HepG2 (cell line): Measurements from ENCODE around the gene MMP28. TPM values are rescaled to one million over a fixed set of nuclear protein-coding genes. Genes with fewer than 3 reads are reported as not detected.

ENCODE experiments used
- ATAC-seq: fragments of 200-7000 bp; cut with Tn5 transposase; 3 replicates; pipeline ENCODE4 v1.9.1; 2020; ENCODE audit warnings: mild to moderate bottlenecking, moderate library complexity
- BruUV-seq: library from RNA; stranded (reverse); fragments of 400-500 nt; replicated peaks from 2 replicates; lab custom pipeline; 2021; lab: Mats Ljungman, UMichigan
- CTCF ChIA-PET: fragments of 300-600 bp; formaldehyde crosslinking; extraction: SDS; loops from one replicate; lab custom pipeline; 2021; ENCODE audit warnings: low total read pairs, inconsistent platforms, low intra/inter-chr PET ratio; lab: Yijun Ruan, JAX
- POLR2A ChIA-PET: fragments of 350-600 bp; sonication (Branson Sonifier 250); formaldehyde crosslinking; loops from one replicate; lab custom pipeline; 2020; ENCODE audit warnings: antibody characterized with exemption, inconsistent platforms; lab: Yijun Ruan, JAX
- DNase-seq: peaks from one replicate; pipeline ENCODE4 v3.0.0-alpha.2; 2015; ENCODE audit warnings: low spot score
- FAIRE-seq: peaks from 3 replicates; lab custom pipeline; 2011; peaks lifted over from hg19 to GRCh38; lab: Jason Lieb, UNC
- H2AFZ ChIP-seq: one replicate; pipeline ENCODE4 v1.6.1; 2011; ENCODE audit warnings: low read length, inconsistent platforms
- H3K27ac ChIP-seq: fragments of 300-600 bp; 3 replicates; pipeline ENCODE4 v1.8.0; 2011; ENCODE audit warnings: mixed run types, mild to moderate bottlenecking, mixed read lengths, low read length, inconsistent platforms; ENCODE audit not compliant: insufficient read depth; ENCODE audit errors: extremely low read length
- H3K27me3 ChIP-seq, 2 experiments: fragments of 200-600 bp in 1 of 2; 2 replicates in 1 of 2; 3 replicates in 1 of 2; pipeline versions ENCODE4 v1.6.0 to v1.8.0; 2011; ENCODE audit warnings: low read length in 2 of 2, mild to moderate bottlenecking in 2 of 2, moderate library complexity in 2 of 2, inconsistent platforms in 1 of 2; ENCODE audit not compliant: insufficient read depth in 2 of 2, control insufficient read depth in 1 of 2
- H3K36me3 ChIP-seq, 2 experiments: fragments of 200-600 bp in 1 of 2; replicated peaks in 1 of 2; 2 replicates in 1 of 2; 3 replicates in 1 of 2; pipeline versions ENCODE4 v1.5.1 to v1.8.0; 2011; ENCODE audit warnings: low read length in 2 of 2, inconsistent platforms in 1 of 2; ENCODE audit not compliant: insufficient read depth in 2 of 2, control insufficient read depth in 1 of 2
- H3K4me1 ChIP-seq: 2 replicates; pipeline ENCODE4 v1.5.1; 2012; ENCODE audit warnings: low read length, inconsistent platforms; ENCODE audit not compliant: insufficient read depth
- H3K4me2 ChIP-seq: 2 replicates; pipeline ENCODE4 v1.6.0; 2011; ENCODE audit warnings: low read depth, low read length, inconsistent platforms
- H3K4me3 ChIP-seq, 3 experiments: fragments of 200-600 bp in 1 of 3; sonication (generic), shearing (Covaris generic) in 1 of 3; replicated peaks in 1 of 3; 2 replicates each; pipeline ENCODE4 v1.5.1; 2011 to 2016; ENCODE audit warnings: low read length in 3 of 3, inconsistent platforms in 2 of 3, low read depth in 2 of 3, mild to moderate bottlenecking in 2 of 3, control low read depth in 1 of 3, mixed read lengths in 1 of 3; ENCODE audit not compliant: insufficient read depth in 1 of 3
- H3K79me2 ChIP-seq: one replicate; pipeline ENCODE4 v1.6.1; 2011; ENCODE audit warnings: low read length, inconsistent platforms; ENCODE audit not compliant: insufficient read depth
- H3K9ac ChIP-seq: 2 replicates; pipeline ENCODE4 v1.6.0; 2011; ENCODE audit warnings: mild to moderate bottlenecking, low read depth, low read length, inconsistent platforms; ENCODE audit not compliant: insufficient read depth
- H3K9me3 ChIP-seq: 2 replicates; pipeline ENCODE4 v1.5.1; 2012; ENCODE audit warnings: mild to moderate bottlenecking, low read length
- H4K20me1 ChIP-seq: 2 replicates; pipeline ENCODE4 v1.6.0; 2011; ENCODE audit warnings: inconsistent platforms, mild to moderate bottlenecking, low read length, moderate library complexity; ENCODE audit not compliant: insufficient read depth
- ATF2 ChIP-seq: sonication (generic); formaldehyde crosslinking; IDR thresholded peaks from 2 replicates; pipeline ENCODE4 v1.4.0; 2020; ENCODE audit warnings: missing genetic modification reagents
- ATF5 ChIP-seq: sonication (generic); formaldehyde crosslinking; IDR thresholded peaks from 2 replicates; pipeline ENCODE4 v1.4.0; 2020; ENCODE audit warnings: mild to moderate bottlenecking, low read depth, missing genetic modification reagents
- GABPB1 ChIP-seq: IDR thresholded peaks from 2 replicates; pipeline ENCODE4 v1.6.1; 2016; ENCODE audit warnings: mild to moderate bottlenecking, missing genetic modification reagents, moderate library complexity, missing compliant biosample characterization
- HNRNPUL1 ChIP-seq: fragments of 200-400 bp; formaldehyde crosslinking; IDR thresholded peaks from 2 replicates; pipeline ENCODE4 v1.6.1; 2017; ENCODE audit warnings: low read depth, mild to moderate bottlenecking, low read length, moderate library complexity
- MBD4 ChIP-seq: IDR thresholded peaks from 2 replicates; pipeline ENCODE4 v1.6.1; 2012; ENCODE audit warnings: low read length, inconsistent platforms, borderline replicate concordance
- MTA3 ChIP-seq: sonication (generic); formaldehyde crosslinking; IDR thresholded peaks from 2 replicates; pipeline ENCODE4 v1.4.0; 2020; ENCODE audit warnings: missing genetic modification reagents
- SCMH1 ChIP-seq: sonication (generic); formaldehyde crosslinking; IDR thresholded peaks from 2 replicates; pipeline ENCODE4 v1.9.0; 2021; ENCODE audit warnings: missing genetic modification reagents, mild to moderate bottlenecking, borderline replicate concordance
- SSRP1 ChIP-seq: IDR thresholded peaks from 2 replicates; pipeline ENCODE4 v1.6.1; 2016; ENCODE audit warnings: control low read depth
- ZBTB7A ChIP-seq: sonication (generic); formaldehyde crosslinking; IDR thresholded peaks from 2 replicates; pipeline ENCODE4 v1.8.0; 2022; ENCODE audit warnings: mild to moderate bottlenecking, missing genetic modification reagents
- ZNF124 ChIP-seq: sonication (generic); formaldehyde crosslinking; IDR thresholded peaks from 2 replicates; pipeline ENCODE4 v1.4.0; 2020; ENCODE audit warnings: missing genetic modification reagents
- ZNF292 ChIP-seq: sonication (generic); formaldehyde crosslinking; IDR thresholded peaks from 2 replicates; pipeline ENCODE4 v1.8.1; 2022; ENCODE audit warnings: mild to moderate bottlenecking, low read depth, missing genetic modification reagents, borderline replicate concordance
- ZNF326 ChIP-seq: sonication (generic); formaldehyde crosslinking; IDR thresholded peaks from 2 replicates; pipeline ENCODE4 v1.4.0; 2020; ENCODE audit warnings: missing genetic modification reagents, borderline replicate concordance
- ZNF891 ChIP-seq: sonication (generic); formaldehyde crosslinking; IDR thresholded peaks from 2 replicates; pipeline ENCODE4 v1.5.0; 2020; ENCODE audit warnings: mild to moderate bottlenecking, missing genetic modification reagents
- WGBS: methylation state at CpG from one replicate; pipeline ENCODE4 v1.1.6; 2017; ENCODE audit warnings: low lambda C conversion rate; 5-methylcytosine and 5-hydroxymethylcytosine counted together
- in situ Hi-C: cut with HindIII; loops from 2 replicates; pipeline ENCODE4 v1.10.0; 2017; ENCODE audit warnings: low pct_unique_long_range_greater_than_20kb; ENCODE audit not compliant: extremely low pct_ligation_motif_present
- intact Hi-C: fragments of 100-400 bp; cut with micrococcal nuclease; formaldehyde crosslinking; loops from one replicate; pipeline ENCODE4 v1.10.0; 2022; ENCODE audit not compliant: unreplicated experiment
- polyA plus RNA-seq, 8 experiments: library from polyadenylated mRNA; depleted of rRNA in 3 of 8; stranded (reverse) in 7 of 8; unstranded in 1 of 8; fragments of >200 nt; fragmentation: Illumina TruSeq in 4 of 8; extraction: Trizol in 4 of 8; gene quantifications; 2 replicates each; pipeline versions ENCODE4 v1.2.1 to v1.2.3, GENCODE V29; 2011 to 2016; ENCODE audit warnings: low read depth in 4 of 8, missing spikeins in 1 of 8, mixed read lengths in 1 of 8; ENCODE audit not compliant: insufficient read depth in 1 of 8
- total RNA-seq, 5 experiments: library from RNA; depleted of rRNA; stranded (reverse); fragments of >200 nt; fragmentation: Illumina TruSeq; extraction: Trizol; gene quantifications; 2 replicates each; pipeline ENCODE4 v1.2.3, GENCODE V29; 2016; ENCODE audit warnings: low read depth in 1 of 5
- TF ChIP-seq, protein P1 (sequence below): sonication (generic); IDR thresholded peaks from 2 replicates; pipeline ENCODE4 v1.6.1; 2016; ENCODE audit warnings: low read depth, borderline replicate concordance
- TF ChIP-seq, protein P2 (sequence below): sonication (generic); formaldehyde crosslinking; IDR thresholded peaks from 2 replicates; pipeline ENCODE4 v1.5.1; 2020; ENCODE audit warnings: mild to moderate bottlenecking, missing genetic modification reagents, moderate library complexity
- TF ChIP-seq, protein P3 (sequence below): sonication (generic); formaldehyde crosslinking; IDR thresholded peaks from 2 replicates; pipeline ENCODE4 v1.5.0; 2020; ENCODE audit warnings: missing genetic modification reagents

Gene MMP28
- total and polyA plus RNA-seq, 2 of the 13 experiments (the other 11 are each of a cell fraction or from before 2014, with no cell fraction given): not detected

DNA sequence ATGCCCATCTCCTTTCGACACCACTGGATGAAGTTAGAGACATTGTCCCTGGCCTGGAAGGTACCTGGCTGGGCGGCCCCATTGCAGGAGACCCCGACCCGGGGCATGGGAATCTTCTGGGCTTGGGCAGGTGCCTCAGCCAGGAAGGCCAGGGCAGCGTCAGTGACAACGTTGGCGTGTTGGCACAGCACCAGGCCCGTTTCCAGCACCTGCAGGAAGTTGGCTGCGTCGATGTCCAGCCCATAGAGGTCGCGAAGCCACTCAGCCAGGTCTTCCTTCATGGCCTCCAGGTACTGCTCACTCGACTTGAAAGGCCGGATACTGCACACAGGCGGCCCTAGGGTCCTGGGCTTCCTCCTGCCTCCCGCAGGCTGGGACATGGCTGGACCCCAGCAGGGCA lies 43.0 kb downstream of the MMP28 start:
- H3K4me3 ChIP-seq: peak overlapping the region in 1 of 3 experiments; percentile 45; a peak in 2 of 6 replicates
- TF ChIP-seq, protein P1, sequence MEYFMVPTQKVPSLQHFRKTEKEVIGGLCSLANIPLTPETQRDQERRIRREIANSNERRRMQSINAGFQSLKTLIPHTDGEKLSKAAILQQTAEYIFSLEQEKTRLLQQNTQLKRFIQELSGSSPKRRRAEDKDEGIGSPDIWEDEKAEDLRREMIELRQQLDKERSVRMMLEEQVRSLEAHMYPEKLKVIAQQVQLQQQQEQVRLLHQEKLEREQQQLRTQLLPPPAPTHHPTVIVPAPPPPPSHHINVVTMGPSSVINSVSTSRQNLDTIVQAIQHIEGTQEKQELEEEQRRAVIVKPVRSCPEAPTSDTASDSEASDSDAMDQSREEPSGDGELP: no peak
- TF ChIP-seq, protein P2, sequence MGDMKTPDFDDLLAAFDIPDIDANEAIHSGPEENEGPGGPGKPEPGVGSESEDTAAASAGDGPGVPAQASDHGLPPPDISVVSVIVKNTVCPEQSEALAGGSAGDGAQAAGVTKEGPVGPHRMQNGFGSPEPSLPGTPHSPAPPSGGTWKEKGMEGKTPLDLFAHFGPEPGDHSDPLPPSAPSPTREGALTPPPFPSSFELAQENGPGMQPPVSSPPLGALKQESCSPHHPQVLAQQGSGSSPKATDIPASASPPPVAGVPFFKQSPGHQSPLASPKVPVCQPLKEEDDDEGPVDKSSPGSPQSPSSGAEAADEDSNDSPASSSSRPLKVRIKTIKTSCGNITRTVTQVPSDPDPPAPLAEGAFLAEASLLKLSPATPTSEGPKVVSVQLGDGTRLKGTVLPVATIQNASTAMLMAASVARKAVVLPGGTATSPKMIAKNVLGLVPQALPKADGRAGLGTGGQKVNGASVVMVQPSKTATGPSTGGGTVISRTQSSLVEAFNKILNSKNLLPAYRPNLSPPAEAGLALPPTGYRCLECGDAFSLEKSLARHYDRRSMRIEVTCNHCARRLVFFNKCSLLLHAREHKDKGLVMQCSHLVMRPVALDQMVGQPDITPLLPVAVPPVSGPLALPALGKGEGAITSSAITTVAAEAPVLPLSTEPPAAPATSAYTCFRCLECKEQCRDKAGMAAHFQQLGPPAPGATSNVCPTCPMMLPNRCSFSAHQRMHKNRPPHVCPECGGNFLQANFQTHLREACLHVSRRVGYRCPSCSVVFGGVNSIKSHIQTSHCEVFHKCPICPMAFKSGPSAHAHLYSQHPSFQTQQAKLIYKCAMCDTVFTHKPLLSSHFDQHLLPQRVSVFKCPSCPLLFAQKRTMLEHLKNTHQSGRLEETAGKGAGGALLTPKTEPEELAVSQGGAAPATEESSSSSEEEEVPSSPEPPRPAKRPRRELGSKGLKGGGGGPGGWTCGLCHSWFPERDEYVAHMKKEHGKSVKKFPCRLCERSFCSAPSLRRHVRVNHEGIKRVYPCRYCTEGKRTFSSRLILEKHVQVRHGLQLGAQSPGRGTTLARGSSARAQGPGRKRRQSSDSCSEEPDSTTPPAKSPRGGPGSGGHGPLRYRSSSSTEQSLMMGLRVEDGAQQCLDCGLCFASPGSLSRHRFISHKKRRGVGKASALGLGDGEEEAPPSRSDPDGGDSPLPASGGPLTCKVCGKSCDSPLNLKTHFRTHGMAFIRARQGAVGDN (CRISPR knock-in tag): peak; percentile 44
- TF ChIP-seq ATF2 (CRISPR knock-in tag) (no peak), ZNF124 (CRISPR knock-in tag) (no peak), ZNF326 (CRISPR knock-in tag) (no peak), MTA3 (CRISPR knock-in tag) (no peak), SSRP1 (CRISPR knock-in tag) (no peak), HNRNPUL1 (no peak), ATF5 (no peak), ZBTB7A (CRISPR knock-in tag) (no peak), MBD4 (no peak), ZNF891 (0 out of 2 replicates have a peak, but pooled peaks have one; percentile 29), ZNF292 (no peak), GABPB1 (CRISPR knock-in tag) (peak; percentile 16; the same call in 1 of the 2 replicates), SCMH1 (CRISPR knock-in tag) (no peak)
- TF ChIP-seq, protein P3, sequence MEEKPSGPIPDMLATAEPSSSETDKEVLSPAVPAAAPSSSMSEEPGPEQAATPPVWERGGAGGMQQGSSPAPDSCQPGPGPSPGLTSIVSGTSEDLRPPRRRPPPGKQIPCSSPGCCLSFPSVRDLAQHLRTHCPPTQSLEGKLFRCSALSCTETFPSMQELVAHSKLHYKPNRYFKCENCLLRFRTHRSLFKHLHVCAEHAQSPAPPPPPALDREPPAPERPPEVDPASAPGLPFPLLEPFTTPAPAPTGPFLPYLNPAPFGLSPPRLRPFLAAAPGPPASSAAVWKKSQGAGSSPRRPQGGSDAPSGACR (CRISPR knock-in tag): no peak

More for the DNA sequence above, 43.0 kb downstream of the MMP28 start:
- Histone ChIP-seq H3K27ac (no peak overlapping the region), H3K4me1 (peaks cover 21% of the 10 kb centered on the region), H2AFZ (no peak overlapping the region), H3K4me2 (peak overlapping the region; percentile 57), H3K9me3 (no peaks in the 10 kb centered on the region), H3K79me2 (no peaks in the 10 kb centered on the region), H3K27me3 (peaks cover 2 to 51% of the 10 kb centered on the region in 2 experiments; a peak in 4 of 5 replicates), H3K36me3 (no peaks in the 10 kb centered on the region), H4K20me1 (no peaks in the 10 kb centered on the region), H3K9ac (no peak overlapping the region)
- in situ Hi-C loops: no loop called here
- 50% methylated on average over 6 of the region's 16 CpGs for WGBS
- no peak for DNase-seq
- FAIRE-seq: no peak
- BruUV-seq: no TSS peak
- ATAC-seq: peak; percentile 23; the same call in 2 of the 3 replicates
- ChIA-PET CTCF (no interaction called here), POLR2A (no interaction called here)
- intact Hi-C loops: no loop called here
